Aortic smooth muscle cell (primary cell): ENCODE measurements around the gene KDELR3. TPM values are rescaled to one million over a fixed set of nuclear protein-coding genes. Genes with fewer than 3 reads are reported as not detected.

Source experiments
- total RNA-seq: library from RNA; depleted of rRNA; stranded (reverse); fragments of >200 nt; gene quantifications from 2 replicates; pipeline ENCODE4 v1.2.3, GENCODE V29; 2014

KDELR3 gene
- total RNA-seq, result 95.3 and 125 TPM in 2 replicates

DNA sequence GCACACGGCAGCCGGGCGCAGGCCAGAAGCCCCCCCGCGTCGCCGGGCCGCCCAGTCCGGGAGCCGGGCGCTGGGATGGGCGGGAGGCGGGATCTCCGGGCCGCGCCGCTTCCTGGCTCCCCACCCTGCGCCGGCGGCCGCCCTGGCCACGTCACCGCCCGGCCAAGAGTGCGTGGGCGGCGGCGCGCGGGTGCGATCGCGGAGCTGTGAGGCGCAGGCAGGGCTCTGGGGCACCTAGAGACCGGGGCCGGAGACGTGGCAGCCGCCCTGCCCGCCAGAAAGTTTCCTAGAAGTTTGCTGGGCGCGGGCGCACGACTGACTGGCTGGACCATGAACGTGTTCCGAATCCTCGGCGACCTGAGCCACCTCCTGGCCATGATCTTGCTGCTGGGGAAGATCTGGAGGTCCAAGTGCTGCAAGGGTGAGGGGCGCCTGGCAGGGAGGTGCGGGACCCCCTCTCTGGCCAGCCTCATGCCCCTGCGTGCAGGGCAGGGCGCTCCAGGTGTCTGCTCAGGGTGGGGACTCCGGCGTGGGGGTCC lies at the start of gene KDELR3:
KDELR3 (plus strand) TSS at position 193 of the 539 bp plus-strand sequence; CDS start at position 331, 138 bp downstream.

GRCh38 chr22:38455076-38455529 lies 12.8 kb upstream of the KDELR3 start, which contains the start of gene KCNJ4:
TSS of gene KCNJ4 (minus strand) at chr22:38455199. CDS start at chr22:38428132, 27,067 bp downstream.

DNA sequence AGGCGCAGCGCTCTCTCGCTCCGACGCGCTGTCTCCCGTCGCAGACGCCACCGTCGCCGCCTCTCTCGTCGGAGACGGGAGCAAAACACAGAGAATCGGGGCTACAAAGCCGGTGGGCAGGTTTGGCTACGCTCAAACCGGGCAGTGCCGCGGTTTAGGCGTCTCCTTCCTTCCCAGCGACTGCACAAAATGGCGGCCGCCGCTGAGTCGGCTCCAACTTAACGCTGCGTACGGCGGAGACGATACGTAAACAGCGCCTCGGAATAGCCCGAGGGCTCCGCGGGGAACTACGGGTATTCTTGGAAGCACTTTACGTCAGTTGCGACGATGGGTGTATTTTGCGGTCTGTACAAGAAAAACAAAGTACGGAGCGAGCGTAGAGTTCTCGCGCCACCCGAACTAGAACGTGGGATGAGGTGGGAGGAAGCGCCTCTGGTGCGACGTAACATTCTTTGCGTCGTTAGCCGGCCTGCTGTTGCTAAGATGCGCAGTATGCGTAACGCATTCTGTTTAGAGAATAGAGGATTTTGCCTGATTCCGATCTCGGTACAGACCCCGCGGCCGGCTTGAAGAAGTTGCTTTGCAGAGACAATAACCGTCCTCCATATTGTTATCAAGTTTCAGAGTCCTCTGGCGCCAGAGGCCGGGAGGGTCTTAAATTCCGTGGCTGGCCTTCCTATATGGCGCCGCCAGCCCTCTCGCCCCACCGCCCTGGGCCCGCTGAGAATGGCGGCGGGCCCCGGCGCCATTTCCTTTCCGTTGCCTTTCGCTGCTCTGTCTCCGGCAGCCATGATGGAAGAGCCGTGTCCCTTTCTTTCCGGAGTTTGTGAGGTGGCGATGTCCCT lies 38.4 kb downstream of the KDELR3 start, which contains the start of gene DDX17:
DDX17 (minus strand) TSS at position 194 of the 845 bp plus-strand sequence.

Other genes starting within 250 kb of the KDELR3 start
- gene TMEM184B, start 195.1 kb upstream of the KDELR3 start, total RNA-seq, result 24.6 and 36.1 TPM in 2 replicates
- 126 and 134 TPM in 2 replicates for gene CSNK1E, start 150.7 kb upstream of the KDELR3 start, total RNA-seq
- gene KCNJ4, start 12.9 kb upstream of the KDELR3 start, total RNA-seq, result not detected in 2 replicates
- gene DDX17, start 38.2 kb downstream of the KDELR3 start, total RNA-seq, result 385 and 404 TPM in 2 replicates
- gene DMC1, start 102.1 kb downstream of the KDELR3 start, total RNA-seq, result 3.2 and 3.4 TPM in 2 replicates
- 1.1 and 1.8 TPM in 2 replicates for gene FAM227A, start 188.3 kb downstream of the KDELR3 start, total RNA-seq
- gene CBY1, start 188.5 kb downstream of the KDELR3 start, total RNA-seq, result 19.2 and 20.9 TPM in 2 replicates
- 51.5 and 55.1 TPM in 2 replicates for gene TOMM22, start 213.9 kb downstream of the KDELR3 start, total RNA-seq
- gene JOSD1, start 232.8 kb downstream of the KDELR3 start, total RNA-seq, result 66.4 and 66.5 TPM in 2 replicates
- 38.2 and 41.9 TPM in 2 replicates for gene GTPBP1, start 237.8 kb downstream of the KDELR3 start, total RNA-seq